ENCODE measurements around the gene TBC1D16.
"Not testable (repeated sequence)": the region's sequence is repeated elsewhere in the genome, so short reads cannot be mapped to it uniquely, and the experiment has no call there.

GRCh38 chr17:79994228-79994569 lies 41.5 kb downstream of the TBC1D16 start:
- not testable (repeated sequence) for TF ChIP-seq EZH2 (IDR thresholded peaks at IDR 0.05; ENCODE audit: insufficient read depth, poor library complexity, severe bottlenecking); EZH2phosphoT487 (IDR thresholded peaks at IDR 0.05; ENCODE audit: insufficient read depth, low read depth)

Measured in GM23248 (cell line).